HepG2 (cell line): ENCODE results near the gene SERTAD3. TPM values are rescaled to one million over a fixed set of nuclear protein-coding genes. Genes with fewer than 3 reads are reported as not detected.

ENCODE experiments used
- AGO2 ChIP-seq: fragments of 200-400 bp; formaldehyde crosslinking; optimal IDR thresholded peaks from 2 replicates; pipeline ENCODE3; 2017; ENCODE audit warnings: mild to moderate bottlenecking, low read depth, low read length, moderate library complexity
- BRD4 ChIP-seq: sonication (generic); formaldehyde crosslinking; IDR thresholded peaks from 2 replicates; pipeline ENCODE4 v1.4.0; 2020; ENCODE audit warnings: missing genetic modification reagents
- HNF1A ChIP-seq, 2 experiments: sonication (generic) in 1 of 2; formaldehyde crosslinking in 1 of 2; IDR thresholded peaks; 2 replicates each; pipeline versions ENCODE4 v1.4.0 to v1.6.1; 2016 to 2020; ENCODE audit warnings: borderline replicate concordance in 1 of 2, low read depth in 1 of 2, mild to moderate bottlenecking in 1 of 2, missing genetic modification reagents in 1 of 2
- NONO ChIP-seq, 2 experiments: fragments of 450-650 bp in 1 of 2; sonication (generic) in 1 of 2; formaldehyde crosslinking in 1 of 2; IDR thresholded peaks in 1 of 2; conservative IDR thresholded peaks in 1 of 2; 2 replicates each; pipeline versions ENCODE4 v1.6.1 to v1.8.0; 2017 to 2022; ENCODE audit warnings: mild to moderate bottlenecking in 1 of 2, missing genetic modification reagents in 1 of 2, moderate library complexity in 1 of 2
- SNAPC4 ChIP-seq: sonication (generic); formaldehyde crosslinking; IDR thresholded peaks from 2 replicates; pipeline ENCODE4 v1.4.0; 2020; ENCODE audit warnings: mild to moderate bottlenecking, missing genetic modification reagents
- SRSF1 ChIP-seq: fragments of 200-400 bp; formaldehyde crosslinking; optimal IDR thresholded peaks from 2 replicates; pipeline ENCODE3; 2017; ENCODE audit warnings: mild to moderate bottlenecking, low read depth, low read length, moderate library complexity
- ZBTB14 ChIP-seq: sonication (generic); formaldehyde crosslinking; IDR thresholded peaks from 2 replicates; pipeline ENCODE4 v1.4.0; 2020; ENCODE audit warnings: missing genetic modification reagents
- ZNF292 ChIP-seq: sonication (generic); formaldehyde crosslinking; IDR thresholded peaks from 2 replicates; pipeline ENCODE4 v1.8.1; 2022; ENCODE audit warnings: mild to moderate bottlenecking, low read depth, missing genetic modification reagents, borderline replicate concordance
- ZNF326 ChIP-seq: sonication (generic); formaldehyde crosslinking; IDR thresholded peaks from 2 replicates; pipeline ENCODE4 v1.4.0; 2020; ENCODE audit warnings: missing genetic modification reagents, borderline replicate concordance
- ZNF382 ChIP-seq: sonication (generic); formaldehyde crosslinking; IDR thresholded peaks from 2 replicates; pipeline ENCODE4 v1.5.0; 2020; ENCODE audit warnings: missing genetic modification reagents, mild to moderate bottlenecking, borderline replicate concordance
- ZNF431 ChIP-seq: sonication (generic); formaldehyde crosslinking; IDR thresholded peaks from 2 replicates; pipeline ENCODE4 v1.9.0; 2022; ENCODE audit warnings: missing genetic modification reagents, low read depth, mild to moderate bottlenecking, borderline replicate concordance
- ZNF776 ChIP-seq: sonication (generic); formaldehyde crosslinking; IDR thresholded peaks from 2 replicates; pipeline ENCODE4 v1.4.0; 2020; ENCODE audit warnings: mild to moderate bottlenecking, missing genetic modification reagents
- ZXDC ChIP-seq: sonication (generic); formaldehyde crosslinking; IDR thresholded peaks from 2 replicates; pipeline ENCODE4 v1.5.0; 2020; ENCODE audit warnings: mild to moderate bottlenecking, missing genetic modification reagents
- polyA plus RNA-seq, 8 experiments: library from polyadenylated mRNA; depleted of rRNA in 3 of 8; stranded (reverse) in 7 of 8; unstranded in 1 of 8; fragments of >200 nt; fragmentation: Illumina TruSeq in 4 of 8; extraction: Trizol in 4 of 8; gene quantifications; 2 replicates each; pipeline versions ENCODE4 v1.2.1 to v1.2.3, GENCODE V29; 2011 to 2016; ENCODE audit warnings: low read depth in 4 of 8, missing spikeins in 1 of 8, mixed read lengths in 1 of 8; ENCODE audit not compliant: insufficient read depth in 1 of 8
- total RNA-seq, 5 experiments: library from RNA; depleted of rRNA; stranded (reverse); fragments of >200 nt; fragmentation: Illumina TruSeq; extraction: Trizol; gene quantifications; 2 replicates each; pipeline ENCODE4 v1.2.3, GENCODE V29; 2016; ENCODE audit warnings: low read depth in 1 of 5

Gene SERTAD3
- total and polyA plus RNA-seq, 2 of the 13 experiments (the other 11 are each of a cell fraction or from before 2014, with no cell fraction given): 9.6 to 16.9 TPM

- no peak for TF ChIP-seq HNF1A (IDR thresholded peaks at IDR 0.05; ENCODE audit: low read depth)
- TF ChIP-seq HNF1A (CRISPR knock-in tag; IDR thresholded peaks at IDR 0.05; ENCODE audit: borderline replicate concordance): no peak
- TF ChIP-seq SRSF1: no peak
- no peak for TF ChIP-seq AGO2
- no peak for TF ChIP-seq ZNF431 (CRISPR knock-in tag)
- TF ChIP-seq ZNF382 (CRISPR knock-in tag): no peak
- no peak for TF ChIP-seq ZNF326 (CRISPR knock-in tag)
- TF ChIP-seq NONO (IDR thresholded peaks at IDR 0.05): no peak
- TF ChIP-seq NONO (CRISPR knock-in tag; conservative IDR thresholded peaks at IDR 0.05): 0 out of 2 replicates have a peak, but pooled peaks have one; percentile 52
- no peak for TF ChIP-seq BRD4 (CRISPR knock-in tag)
- TF ChIP-seq ZBTB14 (CRISPR knock-in tag): no peak
- TF ChIP-seq ZXDC (CRISPR knock-in tag): no peak
- TF ChIP-seq SNAPC4 (CRISPR knock-in tag): no peak; the same call in 1 of the 2 replicates
- no peak for TF ChIP-seq ZNF292 (CRISPR knock-in tag)
- no peak for TF ChIP-seq ZNF776 (CRISPR knock-in tag)
These were observed 10.5 kb downstream of the SERTAD3 start (continued) for GRCh38 chr19:40433391-40434216.
